Measurements from ENCODE around the gene KSR2. TPM values are rescaled to one million over a fixed set of nuclear protein-coding genes. Genes with fewer than 3 reads are reported as not detected.

The KSR2 gene
- total and polyA plus RNA-seq, 2 of the 13 experiments (the other 11 are each of a cell fraction or from before 2014, with no cell fraction given), result 0.02 TPM; not detected in 1

DNA sequence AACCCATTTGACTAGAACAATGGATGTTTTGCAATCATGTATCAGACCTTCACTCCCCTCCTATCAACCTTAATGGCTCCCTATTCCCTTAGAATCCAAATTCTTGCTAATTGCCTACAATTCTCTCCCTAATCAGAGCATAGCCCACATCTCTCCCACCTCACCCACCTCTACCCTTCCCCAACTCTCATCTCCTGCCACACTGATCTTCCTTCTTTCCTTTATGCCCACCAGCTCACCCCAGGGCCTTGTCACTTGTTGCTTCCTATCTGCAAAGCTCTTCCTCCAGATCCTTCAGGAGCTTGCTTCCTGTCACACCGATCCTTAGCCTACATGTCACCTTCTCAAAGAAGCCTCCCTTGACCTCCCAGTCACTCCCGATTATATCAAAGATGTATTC is 177.8 kb downstream of the KSR2 start:
- no peak overlapping the region for H3K27ac ChIP-seq (ENCODE audit: extremely low read length, insufficient read depth, low read length)
- no peak overlapping the region for H3K4me3 ChIP-seq (replicated peaks in 1 of 3; ENCODE audit: insufficient read depth in 1 of 3, low read depth in 2 of 3, low read length in 3 of 3)
- in situ Hi-C loops (cut with HindIII; ENCODE audit: extremely low pct_ligation_motif_present, low pct_unique_long_range_greater_than_20kb) (no loop called here), intact Hi-C loops (cut with micrococcal nuclease; ENCODE audit: unreplicated experiment) (no loop called here)
- 1% methylated on average over 2 of the region's 2 CpGs for WGBS (ENCODE audit: low lambda C conversion rate)
- no peaks in the 10 kb centered on the region for H3K79me2 ChIP-seq (ENCODE audit: insufficient read depth, low read length)
- ATAC-seq, result no peak
- no peaks in the 10 kb centered on the region for H4K20me1 ChIP-seq (ENCODE audit: insufficient read depth, low read length)
- H3K4me1 ChIP-seq (ENCODE audit: insufficient read depth, low read length), result no peaks in the 10 kb centered on the region
- no peak for DNase-seq (ENCODE audit: low spot score)
- POLR2A ChIA-PET, result no interaction called here
- H3K9me3 ChIP-seq (ENCODE audit: low read length), result peaks cover 8% of the 10 kb centered on the region
- H3K27me3 ChIP-seq (ENCODE audit: control insufficient read depth in 1 of 2, insufficient read depth in 2 of 2, low read length in 2 of 2), result no peaks in the 10 kb centered on the region; a peak in 1 of 5 replicates
- H3K36me3 ChIP-seq (replicated peaks in 1 of 2; ENCODE audit: control insufficient read depth in 1 of 2, insufficient read depth in 2 of 2, low read length in 2 of 2), result no peaks in the 10 kb centered on the region
- no peak overlapping the region for H3K9ac ChIP-seq (ENCODE audit: insufficient read depth, low read depth, low read length)
- BruUV-seq (replicated peaks), result no TSS peak
- no peak overlapping the region for H2AFZ ChIP-seq (ENCODE audit: low read length)
- TF ChIP-seq SMAD9 (CRISPR knock-in tag; IDR thresholded peaks at IDR 0.05), result no peak
- no peak for TF ChIP-seq EEA1 (CRISPR knock-in tag; IDR thresholded peaks at IDR 0.05; ENCODE audit: borderline replicate concordance)
- no peak for TF ChIP-seq ZNF598 (CRISPR knock-in tag; IDR thresholded peaks at IDR 0.05; ENCODE audit: borderline replicate concordance)
- TF ChIP-seq DR1 (CRISPR knock-in tag; IDR thresholded peaks at IDR 0.05), result no peak
- TF ChIP-seq, protein P1, sequence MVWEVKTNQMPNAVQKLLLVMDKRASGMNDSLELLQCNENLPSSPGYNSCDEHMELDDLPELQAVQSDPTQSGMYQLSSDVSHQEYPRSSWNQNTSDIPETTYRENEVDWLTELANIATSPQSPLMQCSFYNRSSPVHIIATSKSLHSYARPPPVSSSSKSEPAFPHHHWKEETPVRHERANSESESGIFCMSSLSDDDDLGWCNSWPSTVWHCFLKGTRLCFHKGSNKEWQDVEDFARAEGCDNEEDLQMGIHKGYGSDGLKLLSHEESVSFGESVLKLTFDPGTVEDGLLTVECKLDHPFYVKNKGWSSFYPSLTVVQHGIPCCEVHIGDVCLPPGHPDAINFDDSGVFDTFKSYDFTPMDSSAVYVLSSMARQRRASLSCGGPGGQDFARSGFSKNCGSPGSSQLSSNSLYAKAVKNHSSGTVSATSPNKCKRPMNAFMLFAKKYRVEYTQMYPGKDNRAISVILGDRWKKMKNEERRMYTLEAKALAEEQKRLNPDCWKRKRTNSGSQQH (CRISPR knock-in tag; IDR thresholded peaks at IDR 0.05; ENCODE audit: low read depth), result no peak
- FAIRE-seq, result no peak
- CTCF ChIA-PET (ENCODE audit: low intra/inter-chr PET ratio, low total read pairs), result no interaction called here
- H3K4me2 ChIP-seq (ENCODE audit: low read depth, low read length), result no peak overlapping the region

DNA sequence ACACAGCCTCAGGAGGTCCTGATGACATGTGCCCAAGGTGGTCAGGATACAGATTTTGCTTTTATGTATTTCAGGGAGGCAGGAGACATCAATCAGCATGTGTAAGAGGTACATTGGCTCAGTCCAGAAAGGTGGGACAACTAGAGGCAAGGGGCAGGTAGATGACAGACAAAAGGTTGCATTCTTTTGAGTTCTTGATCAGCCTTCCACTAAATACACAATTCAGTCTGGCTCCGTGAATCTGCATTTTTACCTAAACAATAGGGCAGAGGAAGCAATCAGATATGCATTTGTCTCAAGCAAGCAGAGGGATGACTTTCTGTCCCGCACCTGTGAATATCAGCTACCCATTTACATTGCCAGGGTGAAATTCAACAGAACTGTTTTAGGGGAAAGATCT is 178.6 kb downstream of the KSR2 start:
- FAIRE-seq (no peak), ATAC-seq (no peak), DNase-seq (ENCODE audit: low spot score) (no peak)
- no peak overlapping the region for H2AFZ ChIP-seq (ENCODE audit: low read length)
- H3K4me2 ChIP-seq (ENCODE audit: low read depth, low read length), result no peak overlapping the region
- ChIA-PET POLR2A (no interaction called here), CTCF (ENCODE audit: low intra/inter-chr PET ratio, low total read pairs) (no interaction called here)
- no peak overlapping the region for H3K9ac ChIP-seq (ENCODE audit: insufficient read depth, low read depth, low read length)
- 30% methylated on average over 2 of the region's 2 CpGs for WGBS (ENCODE audit: low lambda C conversion rate)
- no peaks in the 10 kb centered on the region for H3K79me2 ChIP-seq (ENCODE audit: insufficient read depth, low read length)
- no peak overlapping the region for H3K4me3 ChIP-seq (replicated peaks in 1 of 3; ENCODE audit: insufficient read depth in 1 of 3, low read depth in 2 of 3, low read length in 3 of 3)
- no peaks in the 10 kb centered on the region for H3K4me1 ChIP-seq (ENCODE audit: insufficient read depth, low read length)
- H3K36me3 ChIP-seq (replicated peaks in 1 of 2; ENCODE audit: control insufficient read depth in 1 of 2, insufficient read depth in 2 of 2, low read length in 2 of 2), result no peaks in the 10 kb centered on the region
- intact Hi-C loops (cut with micrococcal nuclease; ENCODE audit: unreplicated experiment) (no loop called here), in situ Hi-C loops (cut with HindIII; ENCODE audit: extremely low pct_ligation_motif_present, low pct_unique_long_range_greater_than_20kb) (no loop called here)
- peaks cover 8% of the 10 kb centered on the region for H3K9me3 ChIP-seq (ENCODE audit: low read length)
- no TSS peak for BruUV-seq (replicated peaks)
- no peaks in the 10 kb centered on the region; a peak in 1 of 5 replicates for H3K27me3 ChIP-seq (ENCODE audit: control insufficient read depth in 1 of 2, insufficient read depth in 2 of 2, low read length in 2 of 2)
- no peak overlapping the region for H3K27ac ChIP-seq (ENCODE audit: extremely low read length, insufficient read depth, low read length)
- H4K20me1 ChIP-seq (ENCODE audit: insufficient read depth, low read length), result no peaks in the 10 kb centered on the region
- TF ChIP-seq, protein P2, sequence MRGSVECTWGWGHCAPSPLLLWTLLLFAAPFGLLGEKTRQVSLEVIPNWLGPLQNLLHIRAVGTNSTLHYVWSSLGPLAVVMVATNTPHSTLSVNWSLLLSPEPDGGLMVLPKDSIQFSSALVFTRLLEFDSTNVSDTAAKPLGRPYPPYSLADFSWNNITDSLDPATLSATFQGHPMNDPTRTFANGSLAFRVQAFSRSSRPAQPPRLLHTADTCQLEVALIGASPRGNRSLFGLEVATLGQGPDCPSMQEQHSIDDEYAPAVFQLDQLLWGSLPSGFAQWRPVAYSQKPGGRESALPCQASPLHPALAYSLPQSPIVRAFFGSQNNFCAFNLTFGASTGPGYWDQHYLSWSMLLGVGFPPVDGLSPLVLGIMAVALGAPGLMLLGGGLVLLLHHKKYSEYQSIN (CRISPR knock-in tag; IDR thresholded peaks at IDR 0.05; ENCODE audit: borderline replicate concordance), result no peak
- TF ChIP-seq RNF2 (conservative IDR thresholded peaks at IDR 0.05; ENCODE audit: low read depth) (no peak), NFKBIZ (CRISPR knock-in tag; IDR thresholded peaks at IDR 0.05) (no peak), MAF1 (CRISPR knock-in tag; IDR thresholded peaks at IDR 0.05; ENCODE audit: borderline replicate concordance) (no peak), DMAP1 (CRISPR knock-in tag; IDR thresholded peaks at IDR 0.05) (no peak), JUN (CRISPR knock-in tag; IDR thresholded peaks at IDR 0.05) (no peak)

Measured in HepG2 (cell line).